ENCODE results near the gene KLHL2.
"Not testable (repeated sequence)": the region's sequence is repeated elsewhere in the genome, so short reads cannot be mapped to it uniquely, and the experiment has no call there.

Gene KLHL2

GRCh38 chr4:165263466-165263865 is 56.1 kb downstream of the KLHL2 start:
- H3K4me3 ChIP-seq; DNase-seq (ENCODE audit: low spot score in 2 of 2); H3K27me3 ChIP-seq (ENCODE audit: low read depth); H3K36me3 ChIP-seq (replicated peaks); in situ Hi-C loops (cut with MboI; ENCODE audit: low sequenced_read_pairs); H3K9me3 ChIP-seq: not testable (repeated sequence)
- H3K4me1 ChIP-seq, result peaks cover 17% of the 10 kb centered on the region

GRCh38 chr4:165269931-165270330 is 62.6 kb downstream of the KLHL2 start:
- H3K36me3 ChIP-seq (replicated peaks); in situ Hi-C loops (cut with MboI; ENCODE audit: low sequenced_read_pairs); H3K4me3 ChIP-seq; H3K4me1 ChIP-seq; DNase-seq (ENCODE audit: low spot score in 2 of 2); H3K27me3 ChIP-seq (ENCODE audit: low read depth); H3K9me3 ChIP-seq: not testable (repeated sequence)

GRCh38 chr4:165273443-165273842 is 66.1 kb downstream of the KLHL2 start:
- H3K4me3 ChIP-seq; DNase-seq (ENCODE audit: low spot score in 2 of 2); H3K36me3 ChIP-seq (replicated peaks); H3K27me3 ChIP-seq (ENCODE audit: low read depth); in situ Hi-C loops (cut with MboI; ENCODE audit: low sequenced_read_pairs); H3K9me3 ChIP-seq; H3K4me1 ChIP-seq: not testable (repeated sequence)

GRCh38 chr4:165275357-165275756 is 68.0 kb downstream of the KLHL2 start:
- H3K4me1 ChIP-seq; H3K27me3 ChIP-seq (ENCODE audit: low read depth); DNase-seq (ENCODE audit: low spot score in 2 of 2); in situ Hi-C loops (cut with MboI; ENCODE audit: low sequenced_read_pairs); H3K9me3 ChIP-seq; H3K4me3 ChIP-seq; H3K36me3 ChIP-seq (replicated peaks): not testable (repeated sequence)

- H3K4me3 ChIP-seq; H3K36me3 ChIP-seq (replicated peaks); H3K27me3 ChIP-seq (ENCODE audit: low read depth); DNase-seq (ENCODE audit: low spot score in 2 of 2); in situ Hi-C loops (cut with MboI; ENCODE audit: low sequenced_read_pairs); H3K4me1 ChIP-seq; H3K9me3 ChIP-seq: not testable (repeated sequence)
Observed at GRCh38 chr4:165279531-165279930, 72.2 kb downstream of the KLHL2 start.

- H3K36me3 ChIP-seq (replicated peaks); H3K4me3 ChIP-seq; H3K27me3 ChIP-seq (ENCODE audit: low read depth); H3K4me1 ChIP-seq; DNase-seq (ENCODE audit: low spot score in 2 of 2); H3K9me3 ChIP-seq; in situ Hi-C loops (cut with MboI; ENCODE audit: low sequenced_read_pairs): not testable (repeated sequence)
Observed at GRCh38 chr4:165284697-165285096, 77.3 kb downstream of the KLHL2 start.

GRCh38 chr4:165286619-165287340 is 79.4 kb downstream of the KLHL2 start:
- H3K27me3 ChIP-seq (ENCODE audit: low read depth); H3K9me3 ChIP-seq; DNase-seq (ENCODE audit: low spot score in 2 of 2); H3K36me3 ChIP-seq (replicated peaks); H3K4me3 ChIP-seq; H3K4me1 ChIP-seq; in situ Hi-C loops (cut with MboI; ENCODE audit: low sequenced_read_pairs): not testable (repeated sequence)

- no peak for DNase-seq (ENCODE audit: low spot score in 2 of 2)
- Histone ChIP-seq H3K9me3 (no peaks in the 10 kb centered on the region; the same call in 1 of the 2 replicates), H3K4me1 (0 out of 2 replicates have a peak, but pooled peaks cover 5% of the 10 kb centered on the region), H3K4me3 (no peak overlapping the region), H3K27me3 (ENCODE audit: low read depth) (no peaks in the 10 kb centered on the region), H3K36me3 (replicated peaks) (no peaks in the 10 kb centered on the region; the same call in 1 of the 2 replicates)
- in situ Hi-C loops (cut with MboI; ENCODE audit: low sequenced_read_pairs), result no loop called here
Observed at GRCh38 chr4:165288226-165288625, 80.9 kb downstream of the KLHL2 start.

GRCh38 chr4:165288639-165289422 is 81.5 kb downstream of the KLHL2 start:
- H3K9me3 ChIP-seq, result no peaks in the 10 kb centered on the region; the same call in 1 of the 2 replicates
- H3K4me1 ChIP-seq, result 0 out of 2 replicates have a peak, but pooled peaks cover 5% of the 10 kb centered on the region
- H3K4me3 ChIP-seq, result no peak overlapping the region
- no peaks in the 10 kb centered on the region; the same call in 1 of the 2 replicates for H3K36me3 ChIP-seq (replicated peaks)
- no peak for DNase-seq (ENCODE audit: low spot score in 2 of 2)
- in situ Hi-C loops (cut with MboI; ENCODE audit: low sequenced_read_pairs), result no loop called here
- no peaks in the 10 kb centered on the region for H3K27me3 ChIP-seq (ENCODE audit: low read depth)

- H3K9me3 ChIP-seq, result no peaks in the 10 kb centered on the region
- 0 out of 2 replicates have a peak, but pooled peaks cover 5% of the 10 kb centered on the region for H3K4me1 ChIP-seq
- no peaks in the 10 kb centered on the region; the same call in 1 of the 2 replicates for H3K36me3 ChIP-seq (replicated peaks)
- no peak overlapping the region for H3K4me3 ChIP-seq
- no peak for DNase-seq (ENCODE audit: low spot score in 2 of 2)
- no peaks in the 10 kb centered on the region for H3K27me3 ChIP-seq (ENCODE audit: low read depth)
- in situ Hi-C loops (cut with MboI; ENCODE audit: low sequenced_read_pairs), result no loop called here
Observed at GRCh38 chr4:165289423-165289785, 82.0 kb downstream of the KLHL2 start.

GRCh38 chr4:165293061-165293460 is 85.7 kb downstream of the KLHL2 start:
- Histone ChIP-seq H3K36me3 (replicated peaks) (no peaks in the 10 kb centered on the region; the same call in 1 of the 2 replicates), H3K4me1 (0 out of 2 replicates have a peak, but pooled peaks cover 3% of the 10 kb centered on the region), H3K4me3 (no peak overlapping the region), H3K9me3 (no peaks in the 10 kb centered on the region), H3K27me3 (ENCODE audit: low read depth) (no peaks in the 10 kb centered on the region)
- no peak for DNase-seq (ENCODE audit: low spot score in 2 of 2)
- in situ Hi-C loops (cut with MboI; ENCODE audit: low sequenced_read_pairs), result no loop called here

- no peaks in the 10 kb centered on the region for H3K9me3 ChIP-seq
- in situ Hi-C loops (cut with MboI; ENCODE audit: low sequenced_read_pairs), result no loop called here
- H3K4me1 ChIP-seq, result no peaks in the 10 kb centered on the region
- H3K27me3 ChIP-seq (ENCODE audit: low read depth), result no peaks in the 10 kb centered on the region
- H3K4me3 ChIP-seq, result no peak overlapping the region
- no peaks in the 10 kb centered on the region; the same call in 1 of the 2 replicates for H3K36me3 ChIP-seq (replicated peaks)
- DNase-seq (ENCODE audit: low spot score in 2 of 2), result no peak
Observed at GRCh38 chr4:165293927-165294649, 86.7 kb downstream of the KLHL2 start.

- in situ Hi-C loops (cut with MboI; ENCODE audit: low sequenced_read_pairs), result no loop called here
- no peak overlapping the region for H3K4me3 ChIP-seq
- no peaks in the 10 kb centered on the region; the same call in 1 of the 2 replicates for H3K36me3 ChIP-seq (replicated peaks)
- no peaks in the 10 kb centered on the region for H3K27me3 ChIP-seq (ENCODE audit: low read depth)
- DNase-seq (ENCODE audit: low spot score in 2 of 2), result no peak
- H3K4me1 ChIP-seq, result no peaks in the 10 kb centered on the region
- H3K9me3 ChIP-seq, result no peaks in the 10 kb centered on the region
Observed at GRCh38 chr4:165294907-165295306, 87.5 kb downstream of the KLHL2 start.

- no peaks in the 10 kb centered on the region for H3K27me3 ChIP-seq (ENCODE audit: low read depth)
- DNase-seq (ENCODE audit: low spot score in 2 of 2), result no peak
- in situ Hi-C loops (cut with MboI; ENCODE audit: low sequenced_read_pairs), result no loop called here
- H3K9me3 ChIP-seq, result no peaks in the 10 kb centered on the region
- H3K4me1 ChIP-seq, result no peaks in the 10 kb centered on the region
- H3K36me3 ChIP-seq (replicated peaks), result no peaks in the 10 kb centered on the region; the same call in 1 of the 2 replicates
- H3K4me3 ChIP-seq, result no peak overlapping the region
Observed at GRCh38 chr4:165297626-165298025, 90.3 kb downstream of the KLHL2 start.
